PC-9 (cell line): ENCODE results near the gene BFAR. TPM values are rescaled to one million over a fixed set of nuclear protein-coding genes. Genes with fewer than 3 reads are reported as not detected.

Experiments used
- BruUV-seq: library from RNA; stranded (reverse); fragments of 400-500 nt; replicated peaks from 2 replicates; lab custom pipeline; 2021; lab: Mats Ljungman, UMichigan
- CTCF ChIA-PET: fragments of 300-600 bp; sonication (Branson Sonifier 250); formaldehyde crosslinking; loops from one replicate; lab custom pipeline; 2022; ENCODE audit warnings: antibody characterized with exemption; lab: Charles Lee
- POLR2A ChIA-PET: fragments of 300-600 bp; sonication (Branson Sonifier 250); formaldehyde crosslinking; loops from one replicate; lab custom pipeline; 2022; ENCODE audit warnings: antibody characterized with exemption; ENCODE audit not compliant: unreplicated experiment; lab: Charles Lee
- DNase-seq, 2 experiments: peaks; one replicate each; pipeline versions ENCODE4 v3.0.0 to v3.0.0-alpha.2; 2015 to 2022; ENCODE audit warnings: mixed read lengths in 1 of 2
- H2AFZ ChIP-seq: fragments of 200-600 bp; sonication (generic); 2 replicates; pipeline ENCODE4 v1.8.1; 2017; ENCODE audit warnings: antibody characterized with exemption
- H3F3A ChIP-seq: fragments of 200-600 bp; sonication (generic); 2 replicates; pipeline ENCODE4 v1.8.1; 2017; ENCODE audit warnings: antibody characterized with exemption, mild to moderate bottlenecking, low read depth; ENCODE audit not compliant: insufficient read depth
- H3K27ac ChIP-seq: fragments of 200-600 bp; sonication (generic); 2 replicates; pipeline ENCODE4 v1.6.1; 2016; ENCODE audit warnings: mixed run types
- H3K27me3 ChIP-seq: fragments of 200-600 bp; sonication (generic); 2 replicates; pipeline ENCODE4 v1.6.1; 2016; ENCODE audit warnings: low read depth, mixed run types; ENCODE audit not compliant: insufficient read depth
- H3K36me3 ChIP-seq: fragments of 200-600 bp; sonication (generic); 2 replicates; pipeline ENCODE4 v1.6.1; 2016; ENCODE audit warnings: low read depth, mixed run types
- H3K4me1 ChIP-seq: fragments of 200-600 bp; sonication (generic); replicated peaks from 2 replicates; pipeline ENCODE4 v1.6.1; 2016; ENCODE audit warnings: mixed run types; ENCODE audit not compliant: insufficient read depth
- H3K4me2 ChIP-seq: fragments of 200-600 bp; sonication (generic); 2 replicates; pipeline ENCODE4 v1.6.1; 2017; ENCODE audit warnings: mixed run types
- H3K4me3 ChIP-seq: fragments of 200-600 bp; sonication (generic); 2 replicates; pipeline ENCODE4 v1.6.1; 2016; ENCODE audit warnings: mixed run types
- H3K79me2 ChIP-seq: fragments of 200-600 bp; sonication (generic); 2 replicates; pipeline ENCODE4 v1.6.1; 2017; ENCODE audit warnings: low read depth, mixed run types
- H3K9me2 ChIP-seq: fragments of 200-600 bp; sonication (generic); 2 replicates; pipeline ENCODE4 v1.8.1; 2017; ENCODE audit warnings: mild to moderate bottlenecking; ENCODE audit not compliant: insufficient read depth
- H3K9me3 ChIP-seq: fragments of 200-600 bp; sonication (generic); 2 replicates; pipeline ENCODE4 v1.8.1; 2016; ENCODE audit warnings: low read depth; ENCODE audit not compliant: insufficient read depth
- H4K20me1 ChIP-seq: fragments of 200-600 bp; sonication (generic); 2 replicates; pipeline ENCODE4 v1.8.1; 2017; ENCODE audit not compliant: insufficient read depth
- EZH2 ChIP-seq: fragments of 200-600 bp; sonication (generic); IDR thresholded peaks from 2 replicates; pipeline ENCODE4 v1.8.0; 2017; ENCODE audit warnings: antibody characterized with exemption, low read depth
- intact Hi-C: fragments of 100-400 bp; cut with micrococcal nuclease; formaldehyde crosslinking; loops from one replicate; pipeline ENCODE4 v1.10.0; 2022; ENCODE audit not compliant: unreplicated experiment
- total RNA-seq: library from RNA; stranded (reverse); gene quantifications from 2 replicates; pipeline ENCODE4 v1.2.3, GENCODE V29; 2021
- TF ChIP-seq, protein P1 (sequence below): fragments of 200-600 bp; sonication (generic); conservative IDR thresholded peaks from 2 replicates; pipeline ENCODE4 v1.6.1; 2017; ENCODE audit warnings: mixed run types, antibody characterized with exemption, mild to moderate bottlenecking, moderate library complexity

The BFAR gene
- total RNA-seq, 1 experiment from 2014 or later: 97.9 TPM

DNA sequence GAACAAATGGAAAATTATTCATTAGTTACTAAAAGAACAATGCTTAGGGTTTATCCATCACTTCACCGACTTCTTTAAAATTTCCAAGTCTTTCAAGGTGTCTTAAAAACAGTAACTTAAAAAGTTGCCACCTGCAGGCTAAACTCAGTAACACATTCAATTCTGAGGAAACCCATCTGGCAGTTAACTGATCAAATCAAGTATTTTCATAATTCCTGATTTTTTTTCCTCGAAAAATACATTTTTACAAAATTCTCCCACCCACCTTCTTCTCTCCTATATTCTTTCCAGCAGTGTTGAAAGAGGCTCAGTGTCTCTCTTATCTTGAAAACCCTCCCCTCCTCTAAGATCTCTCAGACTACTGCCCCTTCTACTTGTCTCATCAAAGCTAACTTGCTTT, 32.6 kb upstream of the BFAR start:
- intact Hi-C loops: loop anchor here (5.0 kb wide), 1 partner anchor 353 kb away; no protein-coding TSS in a partner anchor
- H2AFZ ChIP-seq: no peak overlapping the region
- no peak overlapping the region for H3K4me3 ChIP-seq
- no peak overlapping the region for H3K27ac ChIP-seq
- peak in 1 of 2 experiments; percentile 43 for DNase-seq
- ChIA-PET POLR2A (no interaction called here), CTCF (no interaction called here)
- no peaks in the 10 kb centered on the region for H3K27me3 ChIP-seq
- no peak overlapping the region for H3K4me2 ChIP-seq
- 0 out of 2 replicates have a peak, but pooled peaks cover 7% of the 10 kb centered on the region for H3F3A ChIP-seq
- no peaks in the 10 kb centered on the region for H3K9me2 ChIP-seq
- BruUV-seq: no TSS peak
- H3K4me1 ChIP-seq: no peaks in the 10 kb centered on the region
- H4K20me1 ChIP-seq: no peaks in the 10 kb centered on the region
- TF ChIP-seq EZH2: no peak
- TF ChIP-seq, protein P1, sequence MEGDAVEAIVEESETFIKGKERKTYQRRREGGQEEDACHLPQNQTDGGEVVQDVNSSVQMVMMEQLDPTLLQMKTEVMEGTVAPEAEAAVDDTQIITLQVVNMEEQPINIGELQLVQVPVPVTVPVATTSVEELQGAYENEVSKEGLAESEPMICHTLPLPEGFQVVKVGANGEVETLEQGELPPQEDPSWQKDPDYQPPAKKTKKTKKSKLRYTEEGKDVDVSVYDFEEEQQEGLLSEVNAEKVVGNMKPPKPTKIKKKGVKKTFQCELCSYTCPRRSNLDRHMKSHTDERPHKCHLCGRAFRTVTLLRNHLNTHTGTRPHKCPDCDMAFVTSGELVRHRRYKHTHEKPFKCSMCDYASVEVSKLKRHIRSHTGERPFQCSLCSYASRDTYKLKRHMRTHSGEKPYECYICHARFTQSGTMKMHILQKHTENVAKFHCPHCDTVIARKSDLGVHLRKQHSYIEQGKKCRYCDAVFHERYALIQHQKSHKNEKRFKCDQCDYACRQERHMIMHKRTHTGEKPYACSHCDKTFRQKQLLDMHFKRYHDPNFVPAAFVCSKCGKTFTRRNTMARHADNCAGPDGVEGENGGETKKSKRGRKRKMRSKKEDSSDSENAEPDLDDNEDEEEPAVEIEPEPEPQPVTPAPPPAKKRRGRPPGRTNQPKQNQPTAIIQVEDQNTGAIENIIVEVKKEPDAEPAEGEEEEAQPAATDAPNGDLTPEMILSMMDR: peak; percentile 72
- H3K9me3 ChIP-seq: no peaks in the 10 kb centered on the region
- H3K36me3 ChIP-seq: peaks cover 21% of the 10 kb centered on the region; the same call in 1 of the 2 replicates
- no peaks in the 10 kb centered on the region for H3K79me2 ChIP-seq

GRCh38 chr16:14602443-14602963, 30.2 kb upstream of the BFAR start:
- ChIA-PET CTCF (no interaction called here), POLR2A (interaction anchor here (0.6 kb wide), 1 partner anchor 260 kb away, joined by 4 read pairs; no protein-coding TSS in a partner anchor)
- H3K36me3 ChIP-seq: peaks cover 30% of the 10 kb centered on the region; the same call in 1 of the 2 replicates
- H3K79me2 ChIP-seq: no peaks in the 10 kb centered on the region
- intact Hi-C loops: loop anchor here (5.0 kb wide), 1 partner anchor 355 kb away; no protein-coding TSS in a partner anchor
- no peaks in the 10 kb centered on the region for H3K4me1 ChIP-seq
- H3K27me3 ChIP-seq: no peaks in the 10 kb centered on the region
- no peaks in the 10 kb centered on the region for H3K9me2 ChIP-seq
- no peak overlapping the region for H3K27ac ChIP-seq
- no TSS peak for BruUV-seq
- 0 out of 2 replicates have a peak, but pooled peaks cover 7% of the 10 kb centered on the region for H3F3A ChIP-seq
- DNase-seq: no peak
- no peaks in the 10 kb centered on the region for H4K20me1 ChIP-seq
- no peak overlapping the region for H3K4me3 ChIP-seq
- no peaks in the 10 kb centered on the region for H3K9me3 ChIP-seq
- TF ChIP-seq, protein P1: no peak
- TF ChIP-seq EZH2: no peak
- H2AFZ ChIP-seq: no peak overlapping the region
- no peak overlapping the region for H3K4me2 ChIP-seq

DNA sequence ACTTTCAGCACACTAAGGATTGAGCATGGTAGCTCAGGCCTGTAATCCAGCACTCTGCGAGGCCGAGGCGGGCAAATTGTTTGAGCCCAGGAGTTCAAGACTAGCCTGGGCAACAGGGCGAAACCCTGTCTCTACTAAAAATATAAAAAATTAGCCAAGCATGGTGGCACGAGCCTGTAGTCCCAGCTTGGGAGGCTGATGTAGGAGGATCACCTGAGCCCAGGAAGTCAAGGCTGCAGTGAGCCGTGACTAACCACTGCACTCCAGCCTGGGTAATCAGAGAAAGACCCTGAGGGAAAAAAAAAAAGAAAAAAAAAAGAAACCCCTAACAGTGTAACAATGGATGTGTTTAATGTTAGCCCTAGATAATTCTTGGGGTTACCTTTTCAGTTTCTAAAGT, 26.6 kb upstream of the BFAR start:
- Histone ChIP-seq H3K9me3 (no peaks in the 10 kb centered on the region), H3K4me2 (no peak overlapping the region), H3K4me3 (no peak overlapping the region), H2AFZ (no peak overlapping the region), H3K79me2 (no peaks in the 10 kb centered on the region), H4K20me1 (no peaks in the 10 kb centered on the region), H3F3A (0 out of 2 replicates have a peak, but pooled peaks cover 7% of the 10 kb centered on the region), H3K27me3 (no peaks in the 10 kb centered on the region), H3K27ac (no peak overlapping the region), H3K9me2 (no peaks in the 10 kb centered on the region), H3K36me3 (peaks cover 38% of the 10 kb centered on the region), H3K4me1 (no peaks in the 10 kb centered on the region)
- DNase-seq: no peak
- CTCF ChIA-PET: interaction anchor here (0.7 kb wide), 1 partner anchor 310 kb away, joined by 4 read pairs; no protein-coding TSS in a partner anchor
- intact Hi-C loops: no loop called here
- POLR2A ChIA-PET: no interaction called here
- TF ChIP-seq, protein P1: no peak
- no peak for TF ChIP-seq EZH2
- no TSS peak for BruUV-seq
